Gastroesophageal sphincter (tissue), 3 donors: ENCODE results near the gene ZBTB7C.

Source experiments
- POLR2A ChIP-seq, 2 donors: fragments of 450-650 bp; IDR thresholded peaks; one replicate each; pipeline ENCODE4 v1.6.1; 2017; ENCODE audit warnings: antibody characterized with exemption in 2 of 2, mild to moderate bottlenecking in 2 of 2, moderate library complexity in 1 of 2
- TF ChIP-seq, protein P1 (sequence below), 4 experiments: fragments of 200-600 bp in 2 of 4; fragments of 450-650 bp in 2 of 4; sonication (generic) in 1 of 4; IDR thresholded peaks; one replicate each; pipeline ENCODE4 v1.5.1; 2017 to 2019; ENCODE audit warnings: antibody characterized with exemption in 4 of 4, mild to moderate bottlenecking in 2 of 4, moderate library complexity in 2 of 4

DNA sequence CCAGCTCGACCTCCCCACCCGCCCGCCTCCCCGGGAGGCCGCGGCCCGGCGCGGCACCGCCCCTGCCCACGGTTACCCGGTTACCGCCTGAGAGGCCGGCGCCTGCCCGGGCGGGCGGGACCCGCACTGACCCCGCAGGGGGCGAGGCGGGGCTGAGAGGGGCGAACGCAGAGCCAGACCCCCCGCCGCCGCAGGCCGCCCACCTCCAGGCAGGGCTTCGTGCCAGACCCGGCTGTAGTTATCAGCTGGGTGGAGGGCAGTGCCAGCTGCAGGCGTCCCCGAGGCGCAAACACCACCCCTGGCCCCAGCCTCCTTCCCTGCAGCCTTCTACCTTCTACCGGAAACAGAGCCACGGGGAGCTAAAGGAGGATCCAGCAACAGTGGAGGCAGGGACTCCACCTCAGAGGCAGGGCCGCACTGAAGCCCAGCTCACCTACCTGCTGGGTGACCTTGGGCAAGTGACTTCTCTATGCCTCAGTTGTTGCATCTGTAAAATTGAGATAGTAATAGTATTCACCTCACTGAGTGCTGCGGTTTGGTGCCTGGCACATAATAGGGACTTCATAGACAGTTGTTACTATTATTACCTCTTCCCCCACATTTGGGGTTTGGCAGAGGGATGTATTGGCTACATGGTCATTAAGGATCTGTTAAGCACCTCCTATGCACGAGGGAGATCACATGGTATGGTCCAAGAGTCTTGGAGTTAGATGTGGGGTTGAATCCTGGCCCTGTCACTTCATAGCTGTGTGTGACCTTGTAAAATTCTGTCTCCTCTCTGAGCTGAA is 247.1 kb downstream of the ZBTB7C start:
- TF ChIP-seq, protein P1, sequence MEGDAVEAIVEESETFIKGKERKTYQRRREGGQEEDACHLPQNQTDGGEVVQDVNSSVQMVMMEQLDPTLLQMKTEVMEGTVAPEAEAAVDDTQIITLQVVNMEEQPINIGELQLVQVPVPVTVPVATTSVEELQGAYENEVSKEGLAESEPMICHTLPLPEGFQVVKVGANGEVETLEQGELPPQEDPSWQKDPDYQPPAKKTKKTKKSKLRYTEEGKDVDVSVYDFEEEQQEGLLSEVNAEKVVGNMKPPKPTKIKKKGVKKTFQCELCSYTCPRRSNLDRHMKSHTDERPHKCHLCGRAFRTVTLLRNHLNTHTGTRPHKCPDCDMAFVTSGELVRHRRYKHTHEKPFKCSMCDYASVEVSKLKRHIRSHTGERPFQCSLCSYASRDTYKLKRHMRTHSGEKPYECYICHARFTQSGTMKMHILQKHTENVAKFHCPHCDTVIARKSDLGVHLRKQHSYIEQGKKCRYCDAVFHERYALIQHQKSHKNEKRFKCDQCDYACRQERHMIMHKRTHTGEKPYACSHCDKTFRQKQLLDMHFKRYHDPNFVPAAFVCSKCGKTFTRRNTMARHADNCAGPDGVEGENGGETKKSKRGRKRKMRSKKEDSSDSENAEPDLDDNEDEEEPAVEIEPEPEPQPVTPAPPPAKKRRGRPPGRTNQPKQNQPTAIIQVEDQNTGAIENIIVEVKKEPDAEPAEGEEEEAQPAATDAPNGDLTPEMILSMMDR (IDR thresholded peaks at IDR 0.05) = peak in 1 of 4 experiments; percentile 6
- TF ChIP-seq POLR2A (IDR thresholded peaks at IDR 0.05) = no peak
